ENCODE results near the gene ETS1.

The ETS1 gene

DNA sequence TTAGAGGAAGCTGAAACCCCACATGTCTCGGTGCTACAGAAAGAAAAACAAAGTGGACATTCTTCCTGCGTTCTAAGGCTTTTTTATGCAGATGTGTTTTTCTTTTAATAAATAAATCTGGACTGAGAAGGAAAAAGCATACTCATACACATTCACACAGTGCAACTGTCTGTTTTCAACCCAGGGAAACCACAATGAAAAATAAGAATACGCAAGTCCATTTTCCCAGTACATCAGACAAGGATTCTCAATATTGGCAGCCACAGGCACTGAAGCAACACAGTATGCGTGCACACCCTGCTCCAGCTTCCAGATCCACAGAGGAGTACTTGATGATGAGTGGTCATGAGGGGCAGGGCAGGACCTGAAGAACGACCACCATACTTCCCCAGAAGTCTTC, 86.9 kb downstream of the ETS1 start:
- no peak for DNase-seq (ENCODE audit: low spot score)

DNA sequence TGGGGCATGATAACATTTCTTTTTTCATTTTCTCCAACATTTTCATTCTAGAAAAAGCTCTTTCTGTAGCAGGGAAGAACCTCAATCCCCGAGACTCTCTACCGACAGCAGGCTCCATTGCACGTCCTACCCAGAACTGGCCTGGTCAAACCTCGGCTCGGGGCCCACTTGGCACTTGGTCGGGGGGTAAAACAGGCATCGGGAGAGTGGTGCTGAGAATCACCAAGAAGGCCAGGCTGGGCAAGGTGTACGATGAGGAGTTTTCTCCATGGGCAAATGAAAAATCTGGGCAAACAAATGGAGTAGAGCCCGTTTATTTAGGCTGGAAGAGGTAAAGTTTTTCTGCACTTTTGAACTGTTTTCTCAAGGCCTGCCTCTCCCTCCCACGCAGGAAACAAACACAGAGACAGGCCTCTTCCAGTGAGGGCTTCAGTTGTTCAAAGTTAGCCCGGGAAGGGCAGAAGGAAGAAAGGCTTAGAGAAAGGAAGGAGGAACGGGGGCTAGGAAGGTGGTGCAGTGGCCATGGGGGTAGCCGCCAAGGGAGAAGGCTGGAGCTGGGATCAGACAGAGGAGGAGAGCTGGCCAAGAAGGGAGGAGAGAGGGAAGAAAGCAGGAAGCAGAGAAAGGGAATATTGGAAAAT, 87.6 kb downstream of the ETS1 start:
- DNase-seq (ENCODE audit: low spot score) = no peak

DNA sequence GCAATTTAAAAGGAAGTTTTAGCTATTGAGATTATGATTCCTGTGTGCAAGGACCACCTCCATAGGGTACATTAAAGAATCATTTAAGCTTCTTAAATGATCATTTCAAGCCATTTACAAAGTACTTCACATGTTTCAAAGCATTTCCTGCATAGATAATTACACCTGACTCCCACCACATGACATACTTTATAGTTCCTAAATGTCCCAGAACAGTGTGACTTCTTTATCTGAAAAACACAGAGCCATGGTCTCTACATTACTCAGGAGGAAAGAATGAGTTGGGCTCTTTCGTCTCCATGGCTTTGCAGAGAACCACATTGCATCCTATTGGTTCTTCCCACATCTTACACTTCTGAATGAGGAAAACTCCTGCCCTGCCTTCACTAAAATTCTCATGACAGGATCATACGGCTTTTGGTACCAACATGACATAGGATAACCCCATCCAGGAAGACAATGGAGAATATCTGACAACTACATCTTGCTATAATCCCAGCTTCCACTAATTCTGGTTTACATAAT, 88.6 kb downstream of the ETS1 start:
- no peak for DNase-seq (ENCODE audit: low spot score)

DNA sequence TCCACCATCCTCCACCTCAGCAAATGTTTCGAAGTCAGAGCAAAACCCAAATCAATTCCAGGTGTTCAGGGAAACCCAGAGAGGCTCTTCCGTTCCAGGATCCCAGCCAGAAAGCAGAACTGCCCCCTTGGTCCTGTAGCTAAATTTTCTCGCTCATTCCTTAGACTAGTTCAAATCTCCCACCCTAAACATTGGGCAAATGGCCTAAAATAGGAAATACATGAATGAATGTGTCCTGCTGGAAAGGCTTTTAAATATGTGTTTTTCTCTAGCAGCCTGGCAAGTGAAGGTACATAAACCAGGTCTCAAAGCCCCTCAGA, 89.6 kb downstream of the ETS1 start:
- no peak for DNase-seq (ENCODE audit: low spot score)

DNA sequence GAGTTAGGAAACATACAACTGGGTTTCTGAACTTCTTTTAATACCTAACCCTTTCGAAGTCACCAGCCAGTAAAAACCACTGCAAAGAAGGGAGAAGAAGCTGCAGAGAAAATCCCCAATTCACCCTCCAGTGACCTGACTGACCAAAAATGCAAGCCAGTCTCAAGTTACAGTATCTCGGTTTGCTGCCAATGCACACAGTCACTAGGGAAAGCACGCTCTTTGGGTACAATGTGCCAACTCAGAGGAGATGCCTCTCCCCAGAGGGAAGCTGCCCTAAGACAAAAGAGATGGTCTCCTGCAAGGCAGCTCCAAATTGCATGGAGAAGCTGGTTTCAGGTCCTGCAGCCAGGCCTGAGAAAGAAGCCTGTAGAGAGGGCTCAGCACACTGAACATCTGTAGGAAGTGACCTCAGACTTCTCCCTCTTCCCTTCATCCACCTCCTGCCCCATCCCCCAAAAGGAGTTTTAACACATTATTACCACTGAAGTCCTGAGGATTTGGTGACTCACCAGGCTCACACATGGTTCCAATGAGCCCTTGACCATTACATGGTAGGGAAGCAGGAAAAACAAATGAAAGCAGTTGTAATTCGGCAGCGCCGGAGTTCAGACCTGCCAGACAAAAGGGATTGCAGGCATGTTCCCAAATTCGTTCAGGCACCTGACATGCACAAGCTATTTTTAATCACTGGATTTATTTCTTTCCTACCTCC, 90.1 kb downstream of the ETS1 start:
- peak; percentile 67 for DNase-seq (ENCODE audit: low spot score)

DNA sequence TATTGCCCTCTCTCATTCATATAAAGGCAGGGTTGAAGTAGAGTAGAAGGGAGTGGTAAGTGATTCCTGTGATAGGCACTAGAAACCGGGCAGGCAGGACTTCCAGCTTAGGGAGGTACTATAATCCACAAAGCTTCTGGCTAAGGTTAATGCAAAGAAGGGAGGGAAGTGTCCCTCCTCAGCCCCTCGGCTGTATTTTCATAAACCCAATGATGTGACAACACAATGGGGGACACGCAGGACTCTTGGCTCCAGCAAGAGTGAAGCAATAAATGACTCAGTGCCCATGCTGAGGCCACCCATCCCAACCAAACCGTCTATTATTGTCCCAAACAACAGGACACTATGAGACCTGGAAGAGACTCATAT, 90.7 kb downstream of the ETS1 start:
- DNase-seq (ENCODE audit: low spot score) = no peak

DNA sequence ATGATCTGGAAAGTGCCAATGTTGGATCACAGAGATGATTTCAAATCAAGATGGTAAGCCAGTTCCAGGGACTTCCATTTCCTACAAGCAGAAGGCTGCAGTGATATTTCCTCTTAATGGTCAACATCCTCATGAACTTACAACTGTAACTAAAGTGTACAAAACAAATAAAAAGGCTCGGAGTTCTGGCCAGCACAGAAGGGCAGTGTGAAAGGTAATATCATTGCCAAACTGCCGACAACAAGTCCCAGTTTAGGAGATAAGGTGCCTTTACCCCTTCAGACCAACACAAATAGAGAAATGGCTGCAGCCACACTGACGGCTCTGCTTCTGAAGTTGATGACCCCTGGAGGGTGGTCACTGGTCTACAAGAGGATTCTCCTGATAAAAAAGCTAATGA, 91.1 kb downstream of the ETS1 start:
- DNase-seq (ENCODE audit: low spot score) = no peak

DNA sequence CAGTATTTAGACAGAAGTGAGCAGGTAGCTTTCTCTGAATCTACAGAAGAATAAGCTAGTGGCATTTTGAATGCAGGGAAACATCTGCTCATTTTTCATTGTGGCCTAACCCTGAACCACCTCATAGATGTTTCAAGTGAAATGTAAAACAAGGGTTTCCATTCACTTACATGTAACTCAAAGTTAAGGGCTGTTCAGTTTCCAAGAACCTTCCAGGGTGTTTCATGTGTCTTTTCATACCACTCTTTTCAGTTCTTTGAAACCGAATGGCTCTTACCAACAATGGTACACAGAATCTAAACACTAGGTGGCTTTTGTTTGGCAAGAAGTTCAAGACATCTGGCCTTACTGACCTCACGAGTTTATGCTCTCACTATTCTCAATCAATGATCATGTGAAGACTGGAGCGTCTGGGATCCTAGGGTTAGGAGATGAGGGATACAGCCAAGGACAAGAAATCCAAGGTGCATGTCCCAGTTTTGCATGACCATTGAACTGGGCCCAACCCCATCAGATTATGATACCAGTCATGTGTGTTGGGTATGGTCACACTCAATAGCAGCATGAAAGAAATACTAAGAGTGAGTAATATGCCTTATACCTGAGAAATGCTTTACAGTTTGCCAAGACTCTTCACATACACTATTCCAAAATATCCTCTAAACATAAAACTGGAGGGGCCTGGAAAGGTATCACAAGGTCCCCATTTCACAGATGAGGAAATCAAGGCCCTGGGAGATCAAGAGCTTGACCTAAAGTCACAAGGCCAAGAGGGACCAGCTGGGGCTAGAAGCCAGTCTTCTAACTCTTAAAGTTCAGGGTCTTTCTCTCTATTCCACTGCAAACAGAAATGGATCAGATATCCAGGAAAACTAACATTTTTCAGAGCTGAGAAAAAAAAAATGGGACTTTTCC, 92.7 kb downstream of the ETS1 start:
- no peak for DNase-seq (ENCODE audit: low spot score)

DNA sequence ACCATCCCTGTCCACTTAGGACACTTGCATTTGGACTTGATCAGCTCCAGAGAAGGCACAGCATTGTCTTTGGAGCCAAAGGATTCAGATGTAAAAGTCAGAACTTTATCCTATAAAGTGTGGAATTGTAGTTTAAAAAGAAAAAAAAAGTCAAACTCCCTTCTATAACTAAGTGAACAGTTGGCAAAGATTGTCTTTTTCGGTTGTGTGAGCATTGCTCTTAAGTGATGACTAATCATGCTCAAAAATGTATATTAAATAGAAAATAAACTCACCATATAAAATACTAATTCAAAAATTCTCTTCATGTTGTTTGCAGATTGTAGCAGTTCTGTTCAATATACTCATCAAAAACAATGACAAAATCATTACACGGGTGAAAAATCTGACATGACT, 93.8 kb downstream of the ETS1 start:
- DNase-seq (ENCODE audit: low spot score) = no peak

DNA sequence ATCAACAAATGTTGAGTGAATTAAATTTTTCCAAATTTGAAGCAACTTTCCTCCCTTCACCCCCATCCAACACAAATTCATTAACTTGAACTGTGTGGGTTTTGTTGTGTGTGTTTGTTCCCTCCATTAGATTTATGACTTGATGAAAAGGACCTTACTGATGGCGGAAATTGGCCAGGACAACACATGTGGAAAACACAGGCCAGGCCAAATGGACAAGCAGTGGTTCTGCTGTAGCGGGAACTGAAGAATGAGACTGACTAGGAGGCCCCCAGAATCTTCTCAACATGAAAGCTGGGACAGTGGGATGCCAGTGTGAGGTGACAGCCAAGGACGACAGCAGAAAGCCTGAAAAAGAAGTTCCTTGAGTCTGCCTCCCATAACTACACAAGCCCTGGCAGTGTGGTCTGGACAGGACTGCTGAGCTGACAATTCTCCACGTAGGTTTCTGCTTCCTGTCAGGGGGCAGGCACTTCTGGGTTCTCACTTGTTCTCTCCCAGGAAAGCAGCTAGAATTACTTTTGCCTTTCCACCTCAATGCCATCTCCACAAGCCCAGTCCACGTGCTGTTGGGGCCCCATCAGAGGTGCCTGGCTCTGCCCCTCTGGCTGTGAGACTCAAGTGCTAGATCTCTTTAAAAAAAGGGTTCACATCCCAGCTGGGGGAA, 94.3 kb downstream of the ETS1 start:
- no peak for DNase-seq (ENCODE audit: low spot score)

DNA sequence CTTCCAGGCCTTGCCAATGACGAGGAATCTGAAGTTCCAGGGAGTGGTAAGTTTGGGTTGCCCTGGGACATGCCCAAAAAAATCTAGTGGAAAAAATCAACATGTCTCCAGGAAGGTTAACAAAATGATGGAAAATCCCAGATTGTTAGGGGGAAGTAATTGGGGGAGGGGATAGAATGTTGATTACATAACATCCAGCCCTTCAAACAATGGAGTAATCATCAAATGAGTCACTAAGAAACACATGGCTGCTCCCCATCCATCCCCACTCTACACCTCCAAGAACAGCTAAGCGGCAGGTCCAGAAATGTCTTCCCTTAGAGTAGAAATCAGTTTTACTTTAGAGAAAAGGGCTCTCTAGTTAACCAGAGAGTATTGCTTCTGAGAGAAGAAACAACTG, 94.9 kb downstream of the ETS1 start:
- DNase-seq (ENCODE audit: low spot score) = no peak

DNA sequence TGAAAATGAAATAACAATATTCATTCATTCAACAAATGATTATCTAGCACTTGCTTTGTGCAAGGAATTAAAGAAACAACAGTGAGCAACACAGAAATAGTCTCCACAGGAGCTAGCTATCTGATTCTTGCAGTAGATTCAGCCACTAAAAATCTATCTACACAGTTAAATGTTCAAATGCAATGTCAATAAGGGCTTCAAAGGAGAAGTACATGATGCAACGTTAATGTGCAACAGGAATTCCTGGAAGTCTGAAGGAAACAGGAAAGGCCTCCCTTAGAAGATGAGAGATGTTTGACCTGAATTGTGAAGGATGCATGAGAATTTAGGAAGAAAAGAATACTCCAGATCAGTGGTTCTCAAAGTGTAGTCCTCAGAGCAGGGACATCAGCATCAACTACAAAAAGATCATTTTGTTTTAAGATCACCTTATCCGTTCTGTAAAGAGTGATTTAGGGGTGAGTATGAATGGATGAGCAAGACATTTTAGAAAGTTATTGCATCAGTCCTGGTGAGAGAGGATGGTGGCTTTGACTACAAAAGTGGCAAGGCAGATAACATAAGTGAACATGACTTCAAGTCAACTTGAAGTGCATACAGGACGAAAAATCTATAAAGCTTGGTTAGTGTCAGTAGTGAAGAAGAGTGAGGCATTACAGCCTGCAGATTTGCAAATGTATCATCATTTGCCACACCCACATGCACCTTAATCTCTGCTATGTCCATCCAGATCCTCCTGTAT, 96.0 kb downstream of the ETS1 start:
- DNase-seq (ENCODE audit: low spot score) = no peak

DNA sequence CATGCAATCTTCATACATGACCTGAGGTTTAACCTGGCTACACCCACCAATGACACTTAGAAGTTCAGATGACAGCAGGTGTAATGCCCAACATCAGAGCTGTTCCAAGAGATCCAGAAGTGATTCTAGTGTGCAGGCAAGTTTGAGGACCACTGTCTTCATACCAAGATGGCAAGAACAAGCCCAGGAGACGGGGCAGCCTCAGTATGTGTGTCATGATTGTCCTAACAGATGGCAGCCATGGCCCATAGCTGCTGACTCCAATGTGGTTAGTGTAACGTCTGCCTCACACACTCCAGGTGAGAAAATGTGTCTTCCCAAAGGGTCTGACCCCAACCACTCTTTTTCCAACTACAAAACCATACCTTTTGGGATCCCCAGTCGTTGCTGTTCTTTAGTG, 97.3 kb downstream of the ETS1 start:
- no peak for DNase-seq (ENCODE audit: low spot score)

DNA sequence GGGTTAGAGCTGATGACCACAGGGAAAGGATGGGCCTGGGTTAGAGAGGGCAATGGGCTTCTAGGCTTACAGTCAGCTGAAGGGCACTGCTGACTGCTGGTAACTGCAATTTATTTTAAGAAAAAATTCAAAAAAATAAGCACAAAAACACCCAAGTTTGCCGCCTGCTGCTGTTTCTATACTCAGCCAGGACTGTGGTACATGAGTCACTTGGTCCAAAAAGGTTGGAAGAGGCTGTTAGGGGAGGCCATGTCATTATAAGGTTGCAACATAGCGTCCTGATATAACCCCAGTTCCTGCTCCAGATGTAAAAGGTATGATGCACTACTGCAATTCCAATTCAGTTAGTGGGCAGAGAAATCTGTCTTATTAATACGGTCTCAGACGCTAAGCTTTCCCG, 98.9 kb downstream of the ETS1 start:
- peak; percentile 51 for DNase-seq (ENCODE audit: low spot score)

DNA sequence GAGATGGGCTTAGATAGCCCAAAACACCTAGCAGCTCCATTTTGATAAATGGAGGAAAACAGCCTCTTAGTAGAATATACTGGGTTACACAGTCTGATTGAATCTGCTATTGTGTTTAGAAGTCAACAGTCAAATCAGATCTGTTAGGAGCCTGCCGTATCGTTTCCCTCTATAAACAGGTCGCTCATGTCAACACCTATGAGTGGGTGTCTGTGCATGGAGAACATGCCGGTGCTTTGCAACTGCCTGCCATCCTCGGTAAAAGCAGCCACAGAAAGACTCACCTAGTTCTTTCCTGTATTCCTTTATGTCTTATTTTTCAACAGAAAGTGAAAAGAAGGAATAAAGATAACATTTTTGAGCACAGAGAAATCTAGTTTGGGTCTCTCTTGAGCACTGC, 99.4 kb downstream of the ETS1 start:
- DNase-seq (ENCODE audit: low spot score) = no peak

DNA sequence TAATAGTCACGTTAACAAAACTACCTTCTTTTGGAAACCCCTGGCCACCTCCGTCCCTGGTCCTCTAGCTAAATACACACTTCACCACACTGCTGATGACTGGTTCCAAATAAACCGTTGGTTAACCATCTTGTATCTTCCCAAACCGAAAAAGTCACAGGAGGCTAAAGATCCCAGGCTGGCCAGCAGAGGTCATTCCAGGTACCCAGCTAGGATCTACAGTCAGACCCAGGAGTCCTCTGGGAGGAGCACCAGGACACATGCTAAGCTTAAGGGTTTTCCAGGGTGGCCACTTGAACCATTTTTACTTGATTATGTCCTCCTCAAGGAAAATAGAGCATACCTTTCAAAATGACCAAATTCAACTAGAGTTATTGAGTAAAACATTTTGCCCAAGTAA, 103.2 kb downstream of the ETS1 start:
- DNase-seq (ENCODE audit: low spot score) = no peak

DNA sequence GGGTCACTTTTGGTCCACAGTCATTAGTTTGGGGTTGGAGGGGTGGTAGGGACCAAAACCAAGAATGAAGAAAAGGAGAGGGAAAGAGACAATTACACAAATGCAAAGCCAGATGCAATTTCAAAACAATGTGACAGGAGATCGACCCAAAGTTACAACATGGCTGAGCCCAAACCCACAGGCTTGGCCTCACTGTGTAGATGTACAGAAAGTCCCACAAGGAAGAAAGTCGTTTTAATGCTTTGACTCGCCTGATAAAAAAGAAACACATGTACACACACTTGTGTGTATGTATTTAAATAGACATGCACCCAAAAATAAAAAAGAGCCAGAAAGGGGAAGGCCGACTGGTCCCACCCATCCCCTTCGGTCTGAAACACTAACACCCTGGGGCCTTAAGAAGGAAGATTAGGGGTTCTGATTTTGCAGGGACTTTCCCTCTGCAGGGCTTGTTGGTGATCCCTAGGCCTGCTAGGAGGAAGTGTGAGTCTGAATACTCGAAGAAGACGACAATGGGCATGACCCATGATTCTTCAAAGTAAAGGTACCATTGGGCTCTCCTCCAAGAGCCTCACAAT, 104.1 kb downstream of the ETS1 start:
- no peak for DNase-seq (ENCODE audit: low spot score)

DNA sequence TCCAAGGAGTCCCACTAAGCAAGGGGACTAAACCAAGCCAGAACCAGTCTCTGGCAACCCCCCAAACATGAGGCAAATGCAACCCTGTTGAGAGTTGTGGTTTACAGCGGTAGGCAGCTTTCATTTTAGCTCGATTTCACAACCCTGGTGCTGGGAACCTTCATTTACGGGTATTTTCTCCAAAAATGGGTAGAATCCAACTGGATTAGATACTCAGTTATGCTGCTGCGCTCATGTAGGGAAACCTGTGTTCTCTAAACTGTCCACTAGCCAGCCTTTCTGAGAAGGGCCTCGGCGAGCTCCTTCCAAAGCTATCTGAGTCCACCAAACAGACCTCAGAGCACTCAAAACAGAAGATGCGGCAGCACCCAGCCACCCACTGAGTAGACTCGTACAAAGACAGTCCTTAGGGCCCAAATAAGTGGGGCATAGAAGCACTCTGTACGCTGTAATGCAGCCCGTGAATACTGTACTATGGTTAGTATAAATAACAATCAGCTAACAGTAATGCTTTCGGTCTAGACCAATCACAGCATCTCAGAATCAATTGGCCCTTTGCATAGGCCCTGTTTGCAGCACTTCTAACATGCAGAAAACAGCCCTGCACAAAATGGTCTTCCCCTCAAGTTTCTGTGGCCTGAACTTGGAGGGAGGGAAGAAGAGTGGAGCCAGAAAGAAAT, 104.7 kb downstream of the ETS1 start:
- no peak for DNase-seq (ENCODE audit: low spot score)

DNA sequence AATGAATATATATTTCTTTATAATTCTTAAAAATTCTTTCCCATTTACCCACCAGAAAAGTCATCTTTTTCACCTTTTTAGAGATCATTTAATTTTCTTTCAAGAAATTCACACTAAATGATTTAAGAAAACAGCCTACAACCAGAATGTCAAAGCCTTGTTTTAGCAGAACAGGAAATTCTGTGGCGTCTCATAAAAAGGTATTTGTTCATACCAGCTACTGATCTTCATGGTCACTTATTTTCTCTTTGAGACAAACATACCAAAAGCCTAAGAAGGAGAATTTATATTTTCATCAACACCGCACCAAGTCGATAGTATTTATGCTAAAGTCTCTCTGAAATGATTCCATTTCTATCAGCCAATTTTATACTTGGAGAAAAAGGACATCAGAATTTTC, 105.3 kb downstream of the ETS1 start:
- no peak for DNase-seq (ENCODE audit: low spot score)

DNA sequence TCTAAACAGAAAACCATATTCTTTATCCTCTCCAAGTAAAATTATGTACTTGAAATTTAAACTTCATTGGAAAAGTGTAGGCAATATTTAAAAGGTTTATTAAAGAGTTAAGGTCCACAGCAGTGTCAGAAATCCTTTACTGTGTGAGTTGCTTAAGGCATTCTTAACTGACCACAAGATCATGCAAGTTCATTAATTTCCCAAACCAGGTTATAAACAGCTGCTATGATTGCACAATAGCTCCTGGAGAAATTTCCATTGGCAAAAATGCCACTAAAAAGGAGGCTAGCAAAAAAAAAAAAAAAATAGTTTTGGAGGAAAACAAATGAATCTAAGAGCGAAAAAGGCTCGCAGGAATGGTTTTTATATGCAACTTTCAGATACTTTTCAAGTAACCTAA, 106.2 kb downstream of the ETS1 start:
- no peak for DNase-seq (ENCODE audit: low spot score)

DNA sequence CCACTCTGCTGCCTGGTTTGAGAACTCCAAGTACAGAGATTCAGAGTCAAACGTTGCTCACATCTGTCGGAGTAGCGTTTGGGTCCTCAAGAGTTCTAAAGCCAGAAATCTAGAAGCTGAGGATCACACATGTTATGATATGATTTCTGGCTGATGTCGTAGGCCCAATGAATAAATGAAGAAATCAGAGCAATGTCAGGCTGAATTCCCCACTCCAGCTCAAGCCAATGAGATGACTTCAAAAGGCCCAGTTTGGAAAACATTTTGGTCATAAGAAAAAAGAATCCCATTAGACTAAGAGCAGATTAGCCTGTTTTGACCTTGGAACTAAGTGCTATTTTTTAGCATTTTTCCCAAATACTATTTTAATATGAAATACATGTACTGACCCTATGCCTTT, 106.7 kb downstream of the ETS1 start:
- no peak for DNase-seq (ENCODE audit: low spot score)
